Smooth muscle cell (in vitro differentiated cells): ENCODE data around the gene SSR1. TPM values are rescaled to one million over a fixed set of nuclear protein-coding genes. Genes with fewer than 3 reads are reported as not detected.

ENCODE experiments used
- DNase-seq: peaks from one replicate; lab custom pipeline; 2025; ENCODE audit not compliant: unreplicated experiment; lab: John Stamatoyannopoulos, UW
- H2AFZ ChIP-seq: fragments of 200-600 bp; sonication (generic); 2 replicates; pipeline ENCODE4 v1.6.0; 2016; ENCODE audit warnings: antibody characterized with exemption, low read depth, mild to moderate bottlenecking
- H3F3A ChIP-seq: fragments of 200-600 bp; sonication (generic); 2 replicates; pipeline ENCODE4 v1.6.0; 2017; ENCODE audit warnings: antibody characterized with exemption, low read depth
- H3K27ac ChIP-seq: fragments of 200-600 bp; sonication (generic); 2 replicates; pipeline ENCODE4 v1.5.1; 2016; ENCODE audit warnings: low read depth, mild to moderate bottlenecking
- H3K27me3 ChIP-seq: fragments of 200-600 bp; sonication (generic); 2 replicates; pipeline ENCODE4 v1.6.1; 2016; ENCODE audit warnings: low read depth, mild to moderate bottlenecking
- H3K36me3 ChIP-seq: fragments of 200-600 bp; sonication (generic); 2 replicates; pipeline ENCODE4 v1.5.1; 2016; ENCODE audit warnings: low read depth
- H3K4me1 ChIP-seq: fragments of 200-600 bp; sonication (generic); 2 replicates; pipeline ENCODE4 v1.5.1; 2016; ENCODE audit warnings: low read depth
- H3K4me2 ChIP-seq: fragments of 200-600 bp; sonication (generic); 2 replicates; pipeline ENCODE4 v1.6.0; 2016; ENCODE audit warnings: mild to moderate bottlenecking
- H3K4me3 ChIP-seq: fragments of 200-600 bp; sonication (generic); 2 replicates; pipeline ENCODE4 v1.5.1; 2016; ENCODE audit warnings: mild to moderate bottlenecking
- H3K79me2 ChIP-seq: fragments of 200-600 bp; sonication (generic); 2 replicates; pipeline ENCODE4 v1.6.0; 2016; ENCODE audit warnings: low read depth, mild to moderate bottlenecking
- H3K9ac ChIP-seq: fragments of 200-600 bp; sonication (generic); 2 replicates; pipeline ENCODE4 v1.6.0; 2016; ENCODE audit warnings: low read depth
- H3K9me3 ChIP-seq: fragments of 200-600 bp; sonication (generic); replicated peaks from 2 replicates; pipeline ENCODE4 v1.5.1; 2016; ENCODE audit warnings: low read depth
- H4K20me1 ChIP-seq: fragments of 200-600 bp; sonication (generic); 2 replicates; pipeline ENCODE4 v1.6.0; 2016; ENCODE audit warnings: low read depth
- CTCF ChIP-seq: fragments of 200-600 bp; sonication (generic); IDR thresholded peaks from 2 replicates; pipeline ENCODE4 v1.5.1; 2017; ENCODE audit warnings: borderline replicate concordance, mild to moderate bottlenecking, antibody characterized with exemption; ENCODE audit not compliant: insufficient read depth, poor library complexity, severe bottlenecking
- WGBS: methylation state at CpG from one replicate; pipeline ENCODE4 v1.1.7; 2016; ENCODE audit warnings: low lambda C conversion rate; 5-methylcytosine and 5-hydroxymethylcytosine counted together
- polyA plus RNA-seq: library from polyadenylated mRNA; unstranded; fragments of >200 nt; fragmentation: Nextera tagmentation; extraction: Ambion mirVana; gene quantifications from 2 replicates; pipeline ENCODE4 v1.2.1, GENCODE V29; 2016
- total RNA-seq: library from RNA; depleted of rRNA; stranded (reverse); fragments of >200 nt; gene quantifications from 2 replicates; pipeline ENCODE4 v1.2.3, GENCODE V29; 2014

Gene SSR1
- total and polyA plus RNA-seq, 2 experiments from 2014 or later: 304 to 306 TPM

- Histone ChIP-seq H3K9ac (no peak overlapping the region), H3F3A (peaks cover 18% of the 10 kb centered on the region), H3K9me3 (no peaks in the 10 kb centered on the region), H3K4me3 (no peak overlapping the region), H3K79me2 (peaks cover 23% of the 10 kb centered on the region), H3K4me2 (peak overlapping the region; percentile 60), H2AFZ (no peak overlapping the region), H4K20me1 (peaks cover 61% of the 10 kb centered on the region), H3K27me3 (no peaks in the 10 kb centered on the region), H3K4me1 (peaks cover 18% of the 10 kb centered on the region), H3K36me3 (no peaks in the 10 kb centered on the region), H3K27ac (no peak overlapping the region)
- DNase-seq: no peak
- WGBS: 93% methylated on average over 10 of the region's 10 CpGs
- no peak for TF ChIP-seq CTCF
Measured at GRCh38 chr6:7241160-7241559, 71.8 kb downstream of the SSR1 start.

- no peak overlapping the region for H3K27ac ChIP-seq
- WGBS: 95% methylated on average over 9 of the region's 9 CpGs
- H3K9me3 ChIP-seq: no peaks in the 10 kb centered on the region
- H3K27me3 ChIP-seq: no peaks in the 10 kb centered on the region
- H3K36me3 ChIP-seq: no peaks in the 10 kb centered on the region
- no peak overlapping the region for H3K4me3 ChIP-seq
- no peak overlapping the region for H2AFZ ChIP-seq
- DNase-seq: no peak
- H3K4me1 ChIP-seq: peaks cover 18% of the 10 kb centered on the region
- H3K79me2 ChIP-seq: peaks cover 23% of the 10 kb centered on the region
- no peak for TF ChIP-seq CTCF
- H4K20me1 ChIP-seq: peaks cover 69% of the 10 kb centered on the region
- peaks cover 18% of the 10 kb centered on the region for H3F3A ChIP-seq
- H3K4me2 ChIP-seq: no peak overlapping the region
- no peak overlapping the region for H3K9ac ChIP-seq
Measured at GRCh38 chr6:7240351-7240750, 72.6 kb downstream of the SSR1 start.

GRCh38 chr6:7239590-7239948, 73.4 kb downstream of the SSR1 start:
- Histone ChIP-seq H3K9ac (no peak overlapping the region), H3K79me2 (peaks cover 23% of the 10 kb centered on the region), H3K27me3 (no peaks in the 10 kb centered on the region), H2AFZ (no peak overlapping the region), H3K27ac (no peak overlapping the region), H3K9me3 (no peaks in the 10 kb centered on the region), H3K4me3 (no peak overlapping the region), H3K4me2 (no peak overlapping the region), H3K4me1 (peaks cover 18% of the 10 kb centered on the region), H4K20me1 (peaks cover 72% of the 10 kb centered on the region), H3K36me3 (no peaks in the 10 kb centered on the region), H3F3A (peaks cover 18% of the 10 kb centered on the region)
- WGBS: 93% methylated on average over 5 of the region's 5 CpGs
- no peak for TF ChIP-seq CTCF
- no peak for DNase-seq

GRCh38 chr6:7238900-7239589, 74.0 kb downstream of the SSR1 start:
- Histone ChIP-seq H3K27ac (no peak overlapping the region), H3K79me2 (peaks cover 23% of the 10 kb centered on the region), H3K27me3 (no peaks in the 10 kb centered on the region), H3K9me3 (no peaks in the 10 kb centered on the region), H3K36me3 (no peaks in the 10 kb centered on the region), H3K9ac (no peak overlapping the region), H3K4me2 (no peak overlapping the region), H2AFZ (no peak overlapping the region), H3F3A (peaks cover 18% of the 10 kb centered on the region), H4K20me1 (peaks cover 72% of the 10 kb centered on the region), H3K4me1 (peaks cover 18% of the 10 kb centered on the region), H3K4me3 (no peak overlapping the region)
- 54% methylated on average over 10 of the region's 10 CpGs for WGBS
- TF ChIP-seq CTCF: peak; percentile 56
- no peak for DNase-seq
